Gastrocnemius medialis (tissue), 4 donors: ENCODE data around the gene MACROD2.

ENCODE experiments used
- POLR2A ChIP-seq, 2 donors: fragments of 450-650 bp; IDR thresholded peaks; one replicate each; pipeline ENCODE4 v1.6.1; 2017; ENCODE audit warnings: antibody characterized with exemption in 2 of 2, mild to moderate bottlenecking in 2 of 2, moderate library complexity in 2 of 2
- TF ChIP-seq, protein P1 (sequence below), 5 experiments: fragments of 450-650 bp in 3 of 5; fragments of 200-600 bp in 2 of 5; sonication (generic) in 2 of 5; IDR thresholded peaks in 4 of 5; conservative IDR thresholded peaks in 1 of 5; 1 replicate in 4 of 5; 2 replicates in 1 of 5; pipeline ENCODE4 v1.5.1; 2016 to 2019; ENCODE audit warnings: antibody characterized with exemption in 5 of 5, mild to moderate bottlenecking in 3 of 5, moderate library complexity in 3 of 5

DNA sequence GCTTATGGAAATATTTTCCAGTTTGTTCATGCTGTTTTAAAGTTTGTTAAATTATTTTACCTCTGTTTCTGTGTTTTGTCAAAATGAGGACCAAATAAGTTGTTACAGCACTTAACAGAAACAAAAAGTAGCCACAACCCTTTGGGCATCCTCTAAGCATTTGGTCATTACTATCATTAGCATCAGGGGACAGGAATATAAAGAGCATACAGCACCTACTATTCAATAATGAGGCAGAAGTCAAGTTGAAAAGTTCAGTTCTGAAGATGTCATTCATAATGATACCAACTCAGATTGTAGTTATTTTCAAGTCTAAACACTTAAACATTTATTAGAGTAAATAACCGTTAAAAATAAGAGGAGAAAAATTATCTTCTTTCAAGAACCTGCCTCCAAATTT is 1204.4 kb downstream of the MACROD2 start:
- TF ChIP-seq, protein P1, sequence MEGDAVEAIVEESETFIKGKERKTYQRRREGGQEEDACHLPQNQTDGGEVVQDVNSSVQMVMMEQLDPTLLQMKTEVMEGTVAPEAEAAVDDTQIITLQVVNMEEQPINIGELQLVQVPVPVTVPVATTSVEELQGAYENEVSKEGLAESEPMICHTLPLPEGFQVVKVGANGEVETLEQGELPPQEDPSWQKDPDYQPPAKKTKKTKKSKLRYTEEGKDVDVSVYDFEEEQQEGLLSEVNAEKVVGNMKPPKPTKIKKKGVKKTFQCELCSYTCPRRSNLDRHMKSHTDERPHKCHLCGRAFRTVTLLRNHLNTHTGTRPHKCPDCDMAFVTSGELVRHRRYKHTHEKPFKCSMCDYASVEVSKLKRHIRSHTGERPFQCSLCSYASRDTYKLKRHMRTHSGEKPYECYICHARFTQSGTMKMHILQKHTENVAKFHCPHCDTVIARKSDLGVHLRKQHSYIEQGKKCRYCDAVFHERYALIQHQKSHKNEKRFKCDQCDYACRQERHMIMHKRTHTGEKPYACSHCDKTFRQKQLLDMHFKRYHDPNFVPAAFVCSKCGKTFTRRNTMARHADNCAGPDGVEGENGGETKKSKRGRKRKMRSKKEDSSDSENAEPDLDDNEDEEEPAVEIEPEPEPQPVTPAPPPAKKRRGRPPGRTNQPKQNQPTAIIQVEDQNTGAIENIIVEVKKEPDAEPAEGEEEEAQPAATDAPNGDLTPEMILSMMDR (IDR thresholded peaks at IDR 0.05 in 4 of 5, conservative IDR thresholded peaks at IDR 0.05 in 1 of 5): no peak
- no peak for TF ChIP-seq POLR2A (IDR thresholded peaks at IDR 0.05)
